ENCODE data around the gene FXN. TPM values are rescaled to one million over a fixed set of nuclear protein-coding genes. Genes with fewer than 3 reads are reported as not detected.

FXN gene
- total RNA-seq, 4 donors from 2014 or later = 2.3 to 11.1 (median 5.6) TPM

DNA sequence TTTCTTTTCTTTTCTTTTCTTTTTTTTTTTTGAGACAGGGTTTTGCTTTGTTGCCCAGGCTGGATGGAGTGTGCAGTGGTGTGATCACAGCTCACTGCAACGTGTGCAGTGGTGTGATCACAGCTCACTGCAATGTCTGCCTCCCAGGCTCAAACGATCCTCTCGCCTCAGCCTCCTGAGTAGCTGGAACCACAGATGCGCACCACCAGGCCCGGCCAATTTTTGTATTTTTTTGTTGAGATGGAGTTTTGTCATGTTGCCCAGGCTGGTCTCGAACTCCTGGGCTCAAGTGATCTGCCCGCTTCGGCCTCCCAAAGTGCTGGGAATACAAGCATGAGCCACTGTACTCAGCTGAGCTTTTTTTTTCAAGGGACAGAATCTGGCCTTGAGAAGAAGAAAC, 101.8 kb downstream of the FXN start:
- Histone ChIP-seq H3K4me1 (peaks cover 5% of the 10 kb centered on the region), H3K9me3 (no peaks in the 10 kb centered on the region), H3K36me3 (no peaks in the 10 kb centered on the region), H3K27me3 (no peaks in the 10 kb centered on the region), H3K27ac (no peak overlapping the region), H3K4me3 (no peak overlapping the region)
- DNase-seq (ENCODE audit: low spot score in 2 of 2) = no peak
- 95% methylated on average over 8 of the region's 8 CpGs for WGBS
- TF ChIP-seq POLR2AphosphoS5 (IDR thresholded peaks at IDR 0.05) = no peak
- TF ChIP-seq POLR2A (IDR thresholded peaks at IDR 0.05) = no peak
- TF ChIP-seq, protein P1, sequence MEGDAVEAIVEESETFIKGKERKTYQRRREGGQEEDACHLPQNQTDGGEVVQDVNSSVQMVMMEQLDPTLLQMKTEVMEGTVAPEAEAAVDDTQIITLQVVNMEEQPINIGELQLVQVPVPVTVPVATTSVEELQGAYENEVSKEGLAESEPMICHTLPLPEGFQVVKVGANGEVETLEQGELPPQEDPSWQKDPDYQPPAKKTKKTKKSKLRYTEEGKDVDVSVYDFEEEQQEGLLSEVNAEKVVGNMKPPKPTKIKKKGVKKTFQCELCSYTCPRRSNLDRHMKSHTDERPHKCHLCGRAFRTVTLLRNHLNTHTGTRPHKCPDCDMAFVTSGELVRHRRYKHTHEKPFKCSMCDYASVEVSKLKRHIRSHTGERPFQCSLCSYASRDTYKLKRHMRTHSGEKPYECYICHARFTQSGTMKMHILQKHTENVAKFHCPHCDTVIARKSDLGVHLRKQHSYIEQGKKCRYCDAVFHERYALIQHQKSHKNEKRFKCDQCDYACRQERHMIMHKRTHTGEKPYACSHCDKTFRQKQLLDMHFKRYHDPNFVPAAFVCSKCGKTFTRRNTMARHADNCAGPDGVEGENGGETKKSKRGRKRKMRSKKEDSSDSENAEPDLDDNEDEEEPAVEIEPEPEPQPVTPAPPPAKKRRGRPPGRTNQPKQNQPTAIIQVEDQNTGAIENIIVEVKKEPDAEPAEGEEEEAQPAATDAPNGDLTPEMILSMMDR (IDR thresholded peaks at IDR 0.05) = no peak
- no peak for TF ChIP-seq EP300 (IDR thresholded peaks at IDR 0.05)

DNA sequence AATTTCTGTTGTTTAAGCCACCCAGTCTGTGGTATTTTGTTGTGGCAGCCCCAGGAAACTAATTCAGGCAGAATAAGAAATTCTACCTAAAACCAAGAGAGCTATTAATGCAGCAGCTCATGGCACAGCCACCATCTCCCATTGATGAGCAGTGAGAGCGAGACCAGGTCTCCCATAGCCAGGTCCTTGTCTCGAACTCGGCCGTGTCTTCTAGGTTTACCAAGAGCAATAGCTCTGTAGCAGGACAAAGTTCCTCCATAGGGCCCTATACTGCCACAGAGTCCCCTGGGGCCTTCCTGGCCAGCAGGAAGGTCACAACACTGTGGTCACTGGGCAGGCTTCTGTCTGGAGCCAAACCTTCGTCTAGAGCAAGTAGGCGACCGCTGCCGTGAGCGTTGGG, 104.0 kb downstream of the FXN start:
- Histone ChIP-seq H3K4me1 (no peaks in the 10 kb centered on the region), H3K27ac (no peak overlapping the region), H3K9me3 (no peaks in the 10 kb centered on the region), H3K27me3 (no peaks in the 10 kb centered on the region), H3K4me3 (no peak overlapping the region), H3K36me3 (no peaks in the 10 kb centered on the region)
- WGBS = 89% methylated on average over 6 of the region's 9 CpGs
- TF ChIP-seq POLR2AphosphoS5 (IDR thresholded peaks at IDR 0.05) (no peak), POLR2A (IDR thresholded peaks at IDR 0.05) (no peak), EP300 (IDR thresholded peaks at IDR 0.05) (no peak)
- TF ChIP-seq, protein P1 (IDR thresholded peaks at IDR 0.05) = no peak
- peak in 1 of 2 donors; percentile 53 for DNase-seq (ENCODE audit: low spot score in 2 of 2)

DNA sequence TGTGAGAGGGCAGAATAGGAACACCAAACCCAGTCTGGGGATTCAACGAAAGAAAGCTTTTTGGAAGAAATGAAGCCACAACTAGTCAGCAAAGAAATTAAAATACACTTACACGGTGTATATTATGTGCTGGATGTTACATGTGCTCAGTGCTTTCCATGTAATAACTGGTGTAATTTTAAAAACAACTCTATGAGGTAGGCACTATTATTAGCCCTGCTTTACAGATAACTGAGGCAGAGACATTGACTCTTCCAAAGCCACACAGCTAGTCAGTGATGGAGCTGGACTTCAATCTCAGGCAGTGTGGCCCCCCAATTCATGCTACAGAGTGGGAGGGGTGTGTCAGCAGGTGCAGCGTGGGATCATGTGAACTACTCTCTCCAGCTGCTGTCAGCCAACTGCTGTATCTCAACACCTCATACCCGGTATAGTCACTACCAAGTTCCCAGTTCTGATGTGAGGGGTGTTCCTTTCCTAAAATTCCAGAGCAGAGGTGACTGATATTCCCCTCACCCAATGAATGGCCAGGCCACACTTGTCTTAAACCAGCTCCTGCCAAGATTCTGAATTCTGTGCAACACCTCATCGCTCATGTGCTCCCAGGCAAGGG, 104.7 kb downstream of the FXN start:
- DNase-seq (ENCODE audit: low spot score in 2 of 2) = no peak
- 97% methylated on average over 5 of the region's 5 CpGs for WGBS

DNA sequence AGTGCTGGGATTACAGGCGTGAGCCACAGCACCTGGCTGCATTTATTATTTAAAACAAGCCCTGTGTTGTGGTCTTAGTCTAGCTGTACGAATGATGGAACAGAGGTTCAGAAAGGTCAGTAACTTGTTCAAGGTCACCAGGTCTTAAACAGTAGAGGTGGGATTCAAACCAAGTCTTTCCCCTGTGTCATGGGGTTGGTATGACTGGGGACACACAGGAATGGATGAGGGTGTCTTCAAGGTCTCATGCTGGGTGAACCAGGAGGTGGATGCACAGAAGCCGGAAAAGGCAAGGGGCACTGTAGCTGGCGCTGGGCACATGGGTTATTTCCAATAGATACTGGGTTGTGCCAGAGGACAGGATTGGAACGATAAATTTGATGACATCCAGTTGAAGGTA, 106.3 kb downstream of the FXN start:
- TF ChIP-seq, protein P1 (IDR thresholded peaks at IDR 0.05) = no peak
- no peak for TF ChIP-seq POLR2AphosphoS5 (IDR thresholded peaks at IDR 0.05)
- no peak for TF ChIP-seq POLR2A (IDR thresholded peaks at IDR 0.05)
- TF ChIP-seq EP300 (IDR thresholded peaks at IDR 0.05) = no peak
- no peaks in the 10 kb centered on the region for H3K27me3 ChIP-seq
- H3K4me1 ChIP-seq = peaks cover 4% of the 10 kb centered on the region
- DNase-seq (ENCODE audit: low spot score in 2 of 2) = no peak
- no peak overlapping the region for H3K27ac ChIP-seq
- no peaks in the 10 kb centered on the region for H3K9me3 ChIP-seq
- no peaks in the 10 kb centered on the region for H3K36me3 ChIP-seq
- WGBS = 92% methylated on average over 5 of the region's 5 CpGs
- H3K4me3 ChIP-seq = no peak overlapping the region

More for the DNA sequence above, 104.7 kb downstream of the FXN start:
- TF ChIP-seq EP300 (IDR thresholded peaks at IDR 0.05) = no peak
- Histone ChIP-seq H3K9me3 (no peaks in the 10 kb centered on the region), H3K4me1 (peaks cover under 1% of the 10 kb centered on the region), H3K36me3 (no peaks in the 10 kb centered on the region), H3K4me3 (no peak overlapping the region), H3K27me3 (no peaks in the 10 kb centered on the region), H3K27ac (no peak overlapping the region)

DNA sequence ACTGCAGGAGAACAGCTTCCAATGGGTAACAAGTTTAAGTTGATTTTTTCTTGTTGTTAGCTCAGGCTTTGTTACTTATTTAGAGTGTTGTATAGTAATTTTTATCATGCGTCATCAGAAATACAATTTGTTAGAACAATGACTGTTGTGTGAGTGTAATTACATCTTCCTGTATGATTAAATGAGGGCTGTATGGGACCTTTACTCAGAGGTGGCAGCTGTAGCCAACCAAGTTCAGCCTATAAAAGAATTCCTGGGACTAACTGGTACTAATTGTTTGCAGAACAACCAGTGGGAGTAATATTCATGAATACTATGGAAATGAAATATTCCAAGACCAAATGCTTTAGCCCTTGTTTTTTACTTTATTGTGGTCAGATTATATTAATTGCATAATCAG, 107.7 kb downstream of the FXN start:
- DNase-seq (ENCODE audit: low spot score in 2 of 2) = no peak
- 76% methylated on average over 1 of the region's 1 CpG for WGBS
- H3K9me3 ChIP-seq = no peaks in the 10 kb centered on the region
- no peaks in the 10 kb centered on the region for H3K36me3 ChIP-seq
- no peaks in the 10 kb centered on the region for H3K27me3 ChIP-seq
- no peak overlapping the region for H3K27ac ChIP-seq
- TF ChIP-seq POLR2AphosphoS5 (IDR thresholded peaks at IDR 0.05) = no peak
- TF ChIP-seq, protein P1 (IDR thresholded peaks at IDR 0.05) = no peak
- no peak for TF ChIP-seq EP300 (IDR thresholded peaks at IDR 0.05)
- TF ChIP-seq POLR2A (IDR thresholded peaks at IDR 0.05) = no peak
- H3K4me3 ChIP-seq = no peak overlapping the region
- H3K4me1 ChIP-seq = peaks cover 4% of the 10 kb centered on the region
